Fibroblast of mammary gland (primary cell): ENCODE measurements around the gene RRP15.

Experiments
- DNase-seq: peaks from one replicate; pipeline ENCODE4 v3.0.0-alpha.2; 2010; ENCODE audit warnings: low read depth
- H3K4me3 ChIP-seq: 2 replicates; pipeline ENCODE4 v1.5.1; 2011; ENCODE audit warnings: low read depth, mild to moderate bottlenecking, low read length, moderate library complexity; ENCODE audit not compliant: control insufficient read depth
- TF ChIP-seq, protein P1 (sequence below): conservative IDR thresholded peaks from 2 replicates; pipeline ENCODE4 v1.5.1; 2011; ENCODE audit warnings: low read depth, low read length, inconsistent platforms; ENCODE audit not compliant: control insufficient read depth, insufficient read depth

Gene RRP15

DNA sequence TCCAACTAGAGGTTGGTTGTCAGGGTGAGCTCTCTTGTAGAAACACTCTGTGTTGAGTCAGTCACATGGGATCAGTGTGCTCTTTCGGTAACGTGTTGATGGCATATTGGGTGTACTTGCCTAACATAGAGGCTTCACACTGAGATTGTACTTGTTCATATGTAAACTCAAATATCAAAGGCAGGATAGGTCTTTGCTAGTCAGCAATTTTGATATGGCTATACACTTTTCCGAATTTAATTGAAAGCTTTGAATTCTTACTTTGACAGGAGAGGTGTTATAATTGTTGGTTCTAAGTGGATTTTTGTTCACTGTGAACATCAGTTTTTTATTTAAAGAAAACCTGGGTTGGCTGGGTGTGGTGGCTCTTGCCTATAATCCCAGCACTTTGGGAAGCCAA is 43.7 kb downstream of the RRP15 start:
- DNase-seq: no peak
- no peak overlapping the region for H3K4me3 ChIP-seq
- TF ChIP-seq, protein P1, sequence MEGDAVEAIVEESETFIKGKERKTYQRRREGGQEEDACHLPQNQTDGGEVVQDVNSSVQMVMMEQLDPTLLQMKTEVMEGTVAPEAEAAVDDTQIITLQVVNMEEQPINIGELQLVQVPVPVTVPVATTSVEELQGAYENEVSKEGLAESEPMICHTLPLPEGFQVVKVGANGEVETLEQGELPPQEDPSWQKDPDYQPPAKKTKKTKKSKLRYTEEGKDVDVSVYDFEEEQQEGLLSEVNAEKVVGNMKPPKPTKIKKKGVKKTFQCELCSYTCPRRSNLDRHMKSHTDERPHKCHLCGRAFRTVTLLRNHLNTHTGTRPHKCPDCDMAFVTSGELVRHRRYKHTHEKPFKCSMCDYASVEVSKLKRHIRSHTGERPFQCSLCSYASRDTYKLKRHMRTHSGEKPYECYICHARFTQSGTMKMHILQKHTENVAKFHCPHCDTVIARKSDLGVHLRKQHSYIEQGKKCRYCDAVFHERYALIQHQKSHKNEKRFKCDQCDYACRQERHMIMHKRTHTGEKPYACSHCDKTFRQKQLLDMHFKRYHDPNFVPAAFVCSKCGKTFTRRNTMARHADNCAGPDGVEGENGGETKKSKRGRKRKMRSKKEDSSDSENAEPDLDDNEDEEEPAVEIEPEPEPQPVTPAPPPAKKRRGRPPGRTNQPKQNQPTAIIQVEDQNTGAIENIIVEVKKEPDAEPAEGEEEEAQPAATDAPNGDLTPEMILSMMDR: no peak

DNA sequence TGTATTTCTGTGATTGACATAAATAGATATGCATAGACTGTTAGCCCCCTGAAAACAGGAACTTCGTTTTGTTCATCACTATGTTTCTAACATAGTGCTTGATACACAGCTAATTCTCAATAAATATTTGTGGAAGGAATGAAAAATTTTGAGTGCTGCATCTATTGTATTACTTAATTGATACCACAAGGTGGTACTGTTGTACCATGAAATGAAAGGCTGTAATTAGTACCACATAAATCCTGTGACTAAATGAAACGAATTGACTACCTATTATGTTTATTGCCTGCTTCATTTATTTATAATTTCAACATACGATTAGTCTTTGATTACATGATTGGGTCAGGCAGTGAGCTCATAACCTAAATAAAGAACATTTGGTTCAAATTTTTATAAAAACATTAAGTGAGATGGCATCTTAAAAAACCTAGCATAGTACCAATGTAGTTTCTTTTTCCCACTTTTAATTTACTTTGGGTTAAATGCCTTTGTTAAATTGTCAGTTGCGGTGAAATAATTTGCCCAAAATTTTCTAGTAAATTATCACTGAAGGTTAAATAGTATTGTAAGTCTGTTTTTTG is 45.0 kb downstream of the RRP15 start:
- H3K4me3 ChIP-seq: no peak overlapping the region
- TF ChIP-seq, protein P1: peak; percentile 50
- peak; percentile 64 for DNase-seq

GRCh38 chr1:218332416-218332815 is 47.3 kb downstream of the RRP15 start:
- DNase-seq: peak; percentile 30
- TF ChIP-seq, protein P1: no peak
- H3K4me3 ChIP-seq: no peak overlapping the region

- TF ChIP-seq, protein P1: no peak
- peak; percentile 25 for DNase-seq
- no peak overlapping the region for H3K4me3 ChIP-seq
Measured at GRCh38 chr1:218336328-218336727, 51.2 kb downstream of the RRP15 start.

DNA sequence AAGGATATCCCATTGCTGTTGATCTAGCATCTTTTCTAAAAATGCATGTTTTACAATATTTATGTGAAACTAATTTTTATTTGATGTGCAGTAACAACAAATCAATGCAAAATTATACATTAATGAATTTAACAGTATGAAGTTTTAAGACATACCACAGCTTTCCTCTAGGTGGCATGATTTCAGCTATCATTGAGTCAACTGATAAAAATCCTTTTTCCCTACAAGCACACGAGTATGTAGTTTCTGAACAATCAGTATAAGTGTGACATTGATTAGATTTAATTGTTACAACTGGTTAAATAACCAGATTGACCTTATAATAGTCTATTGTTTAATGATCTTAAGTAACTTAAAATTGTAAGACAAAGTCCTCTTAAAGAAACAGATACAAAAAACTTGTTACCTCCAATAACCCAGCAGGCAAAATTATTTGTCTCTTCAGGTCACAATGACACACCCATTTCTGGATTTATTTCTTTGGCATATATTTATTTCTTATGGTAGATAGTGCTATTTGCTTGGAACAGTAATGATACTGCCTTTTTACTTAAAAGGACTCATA is 54.3 kb downstream of the RRP15 start:
- TF ChIP-seq, protein P1: peak; percentile 67
- DNase-seq: peak; percentile 62
- no peak overlapping the region for H3K4me3 ChIP-seq

DNA sequence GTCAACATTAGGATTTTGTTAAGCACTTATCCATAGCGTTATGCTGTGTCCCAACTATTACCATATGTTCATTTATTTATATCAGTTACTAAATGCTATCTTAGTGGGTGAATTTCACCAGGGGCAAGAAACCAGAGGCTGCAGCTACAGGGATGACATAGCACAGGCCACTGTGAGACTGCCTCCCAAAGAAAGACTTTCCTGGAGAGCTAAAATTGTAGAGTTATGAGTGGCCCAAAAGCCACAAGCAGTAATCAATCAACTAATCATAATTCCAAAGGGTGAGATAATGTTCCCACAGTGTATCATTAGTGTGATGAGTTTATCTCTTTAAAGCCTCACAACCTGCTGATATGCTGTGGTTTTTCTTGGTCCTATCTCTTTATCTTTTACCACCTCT is 56.2 kb downstream of the RRP15 start:
- TF ChIP-seq, protein P1: no peak
- no peak overlapping the region for H3K4me3 ChIP-seq
- no peak for DNase-seq
